K562 (cell line): ENCODE data around the gene TIMP3. TPM values are rescaled to one million over a fixed set of nuclear protein-coding genes. Genes with fewer than 3 reads are reported as not detected.

Experiments used
- ATAC-seq: fragments of 200-7000 bp; cut with Tn5 transposase; 3 replicates; pipeline ENCODE4 v1.9.1; 2020; ENCODE audit warnings: moderate library complexity
- BruUV-seq: library from RNA; stranded (reverse); fragments of 400-500 nt; replicated peaks from 2 replicates; lab custom pipeline; 2021; lab: Mats Ljungman, UMichigan
- CTCF ChIA-PET: fragments of 300-600 bp; formaldehyde crosslinking; extraction: SDS; loops from one replicate; lab custom pipeline; 2021; ENCODE audit warnings: low intra/inter-chr PET ratio; lab: Yijun Ruan, JAX
- POLR2A ChIA-PET: fragments of 300-600, 350-650 bp; sonication (Branson Sonifier 250); formaldehyde crosslinking; extraction: SDS; loops from one replicate; lab custom pipeline; 2021; ENCODE audit warnings: antibody characterized with exemption, inconsistent platforms; lab: Yijun Ruan, JAX
- DNase-seq, 4 experiments: peaks; one replicate each; pipeline versions ENCODE4 v3.0.0 to v3.0.0-alpha.2; 2011 to 2018; ENCODE audit warnings: low spot score in 3 of 4, mixed read lengths in 3 of 4; ENCODE audit errors: extremely low read depth in 1 of 4
- FAIRE-seq: peaks from 2 replicates; lab custom pipeline; 2011; peaks lifted over from hg19 to GRCh38; lab: Jason Lieb, UNC
- H2AFZ ChIP-seq: 2 replicates; pipeline ENCODE4 v1.6.0; 2011; ENCODE audit warnings: low read depth, low read length, control low read depth, inconsistent platforms
- H3K27ac ChIP-seq: fragments of 200-600 bp; 3 replicates; pipeline ENCODE4 v1.8.0; 2011; ENCODE audit warnings: low read depth, mild to moderate bottlenecking, control low read depth, inconsistent platforms, low read length, moderate library complexity, mixed read lengths; ENCODE audit errors: extremely low read depth
- H3K27me3 ChIP-seq, 2 experiments: fragments of 300-600 bp in 1 of 2; 2 replicates in 1 of 2; 3 replicates in 1 of 2; pipeline versions ENCODE4 v1.6.0 to v1.8.0; 2011; ENCODE audit warnings: inconsistent platforms in 2 of 2, low read length in 2 of 2, mild to moderate bottlenecking in 1 of 2, mixed read lengths in 1 of 2, moderate library complexity in 1 of 2; ENCODE audit not compliant: control insufficient read depth in 2 of 2, insufficient read depth in 2 of 2
- H3K36me3 ChIP-seq: fragments of 300-600 bp; 3 replicates; pipeline ENCODE4 v1.8.0; 2011; ENCODE audit warnings: mild to moderate bottlenecking, low read length, inconsistent platforms; ENCODE audit not compliant: control insufficient read depth, insufficient read depth
- H3K4me1 ChIP-seq, 2 experiments: fragments of 200-600 bp in 1 of 2; replicated peaks in 1 of 2; 2 replicates in 1 of 2; 3 replicates in 1 of 2; pipeline versions ENCODE4 v1.5.1 to v1.8.0; 2011; ENCODE audit warnings: inconsistent platforms in 2 of 2, low read length in 2 of 2, mild to moderate bottlenecking in 1 of 2, mixed read lengths in 1 of 2, moderate library complexity in 1 of 2; ENCODE audit not compliant: control insufficient read depth in 2 of 2, insufficient read depth in 2 of 2
- H3K4me2 ChIP-seq: 2 replicates; pipeline ENCODE4 v1.6.1; 2011; ENCODE audit warnings: low read length, control low read depth, inconsistent platforms, mixed read lengths; ENCODE audit not compliant: insufficient read depth
- H3K4me3 ChIP-seq: fragments of 200-600 bp; sonication (generic), shearing (Covaris generic); 2 replicates; pipeline ENCODE4 v1.5.1; 2016; ENCODE audit warnings: control low read depth, inconsistent platforms
- H3K79me2 ChIP-seq: fragments of 200-600 bp; 3 replicates; pipeline ENCODE4 v1.8.0; 2011; ENCODE audit warnings: low read length, inconsistent platforms; ENCODE audit not compliant: control insufficient read depth, insufficient read depth
- H3K9ac ChIP-seq, 2 experiments: 2 replicates each; pipeline versions ENCODE4 v1.6.0 to v1.6.1; 2011; ENCODE audit warnings: low read depth in 2 of 2, low read length in 2 of 2, control low read depth in 1 of 2, inconsistent platforms in 1 of 2, mild to moderate bottlenecking in 1 of 2, mixed read lengths in 1 of 2; ENCODE audit not compliant: insufficient read depth in 1 of 2
- H3K9me1 ChIP-seq: one replicate; pipeline ENCODE4 v1.6.0; 2011; ENCODE audit warnings: inconsistent platforms, mild to moderate bottlenecking, low read length, moderate library complexity; ENCODE audit not compliant: control insufficient read depth, insufficient read depth
- H3K9me3 ChIP-seq: replicated peaks from 2 replicates; pipeline ENCODE4 v1.5.1; 2011; ENCODE audit warnings: low read depth, low read length, inconsistent platforms; ENCODE audit not compliant: control insufficient read depth, insufficient read depth
- H4K20me1 ChIP-seq: replicated peaks from 2 replicates; pipeline ENCODE4 v1.6.1; 2011; ENCODE audit warnings: low read length, inconsistent platforms, mixed read lengths; ENCODE audit not compliant: control insufficient read depth, insufficient read depth
- BHLHE40 ChIP-seq: IDR thresholded peaks from 2 replicates; pipeline ENCODE4 v1.6.1; 2011; ENCODE audit warnings: low read length, improper control_type of control experiment
- CC2D1A ChIP-seq: fragments of 450-650 bp; IDR thresholded peaks from 2 replicates; pipeline ENCODE4 v1.6.1; 2017; ENCODE audit warnings: mild to moderate bottlenecking
- CEBPG ChIP-seq, 3 experiments: fragments of 200-800 bp in 1 of 3; sonication (Bioruptor generic) in 1 of 3; sonication (generic) in 1 of 3; formaldehyde crosslinking in 1 of 3; IDR thresholded peaks in 2 of 3; conservative IDR thresholded peaks in 1 of 3; 2 replicates each; pipeline versions ENCODE4 v1.6.1 to v1.8.0; 2016 to 2022; ENCODE audit warnings: missing compliant biosample characterization in 2 of 3, missing genetic modification characterization in 2 of 3, mild to moderate bottlenecking in 1 of 3, missing genetic modification reagents in 1 of 3
- E2F4 ChIP-seq: sonication (generic); formaldehyde crosslinking; IDR thresholded peaks from 2 replicates; pipeline ENCODE4 v1.8.0; 2022; ENCODE audit warnings: mild to moderate bottlenecking, low read depth, missing genetic modification reagents
- HCFC1 ChIP-seq: IDR thresholded peaks from 2 replicates; pipeline ENCODE4 v1.6.1; 2012; ENCODE audit warnings: low read depth, low read length, improper control_type of control experiment
- HDAC1 ChIP-seq, 2 experiments: fragments of 450-650 bp; IDR thresholded peaks; 2 replicates each; pipeline ENCODE4 v1.6.1; 2016 to 2017; ENCODE audit warnings: inconsistent platforms in 1 of 2, mild to moderate bottlenecking in 1 of 2, moderate library complexity in 1 of 2
- MEIS2 ChIP-seq: fragments of 450-650 bp; IDR thresholded peaks from 2 replicates; pipeline ENCODE4 v1.6.1; 2014; ENCODE audit warnings: mild to moderate bottlenecking; ENCODE audit not compliant: partially characterized antibody
- NEUROD1 ChIP-seq: fragments of 150-350 bp; IDR thresholded peaks from 2 replicates; pipeline ENCODE4 v1.6.1; 2014; ENCODE audit warnings: borderline replicate concordance, low read length, low read depth; ENCODE audit not compliant: partially characterized antibody
- RFX7 ChIP-seq: fragments of 250-450 bp; sonication (Bioruptor Pico); IDR thresholded peaks from 2 replicates; pipeline ENCODE4 v1.5.1; 2021; ENCODE audit warnings: mild to moderate bottlenecking
- SMARCA5 ChIP-seq: fragments of 450-650 bp; IDR thresholded peaks from 2 replicates; pipeline ENCODE4 v1.6.1; 2016
- SP2 ChIP-seq: IDR thresholded peaks from 2 replicates; pipeline ENCODE4 v1.6.1; 2011; ENCODE audit warnings: mild to moderate bottlenecking, low read depth, low read length, moderate library complexity; ENCODE audit not compliant: poor library complexity, severe bottlenecking; ENCODE audit errors: extremely low read depth
- TARDBP ChIP-seq: fragments of 450-650 bp; IDR thresholded peaks from 2 replicates; pipeline ENCODE4 v1.6.1; 2016
- TBL1XR1 ChIP-seq, 2 experiments: IDR thresholded peaks; 2 replicates each; pipeline ENCODE4 v1.6.1; 2012; ENCODE audit warnings: improper control_type of control experiment in 2 of 2, low read length in 2 of 2, mild to moderate bottlenecking in 1 of 2
- ZFPM2 ChIP-seq: fragments of 250-450 bp; sonication (Bioruptor Pico); IDR thresholded peaks from 2 replicates; pipeline ENCODE4 v1.5.1; 2022; ENCODE audit warnings: mild to moderate bottlenecking
- ZNF24 ChIP-seq: fragments of 450-650 bp; IDR thresholded peaks from 2 replicates; pipeline ENCODE4 v1.6.1; 2016
- ZNF780A ChIP-seq: fragments of 250-450 bp; sonication (Bioruptor Pico); IDR thresholded peaks from 2 replicates; pipeline ENCODE4 v1.5.0; 2021; ENCODE audit warnings: mild to moderate bottlenecking
- WGBS: fragments of 100-300 bp; shearing (Covaris generic); methylation state at CpG from one replicate; pipeline ENCODE4 v1.1.6; 2016; ENCODE audit warnings: low coverage, mixed read lengths; ENCODE audit not compliant: insufficient coverage; ENCODE audit errors: missing lambda C conversion rate; 5-methylcytosine and 5-hydroxymethylcytosine counted together
- in situ Hi-C: fragments of 300-500 bp; cut with MboI; formaldehyde crosslinking; loops from 4 replicates; pipeline ENCODE4 v1.15.0; 2018; ENCODE audit warnings: inconsistent platforms, mixed read lengths
- intact Hi-C: fragments of 100-400 bp; cut with micrococcal nuclease; formaldehyde crosslinking; loops from 2 replicates; pipeline ENCODE4 v1.14.2; 2022
- polyA plus RNA-seq, 8 experiments: library from polyadenylated mRNA; depleted of rRNA in 4 of 8; stranded (reverse) in 5 of 8; unstranded in 3 of 8; fragments of >200 nt; fragmentation: Nextera tagmentation in 2 of 8; fragmentation: Illumina TruSeq in 1 of 8; extraction: Ambion mirVana in 2 of 8; extraction: Trizol in 1 of 8; gene quantifications; 2 replicates each; pipeline versions ENCODE4 v1.2.1 to v1.2.3, GENCODE V29; 2011 to 2014; ENCODE audit warnings: inconsistent platforms in 1 of 8, missing spikeins in 1 of 8
- total RNA-seq, 7 experiments: library from RNA; depleted of rRNA in 6 of 7; stranded (reverse); fragments of >200 nt in 6 of 7; fragmentation: Illumina TruSeq in 2 of 7; extraction: Trizol in 2 of 7; gene quantifications; 2 replicates each; pipeline versions ENCODE4 v1.2.1 to v1.2.3, GENCODE V29; 2011 to 2021; ENCODE audit warnings: low replicate concordance in 1 of 7

TIMP3 gene
- total and polyA plus RNA-seq, 9 of the 15 experiments (the other 6 are each of a cell fraction or from before 2014, with no cell fraction given), result 0.07 to 0.73 (median 0.18) TPM

GRCh38 chr22:32874976-32875375 lies 73.5 kb downstream of the TIMP3 start:
- Histone ChIP-seq H3K9ac (no peak overlapping the region), H3K9me1 (no peaks in the 10 kb centered on the region), H3K4me1 (peaks cover 6 to 21% of the 10 kb centered on the region in 2 experiments; a peak in 4 of 5 replicates), H3K27me3 (no peaks in the 10 kb centered on the region), H3K4me3 (no peak overlapping the region), H3K27ac (no peak overlapping the region), H3K4me2 (no peak overlapping the region), H3K36me3 (no peaks in the 10 kb centered on the region), H3K9me3 (no peaks in the 10 kb centered on the region), H2AFZ (0 out of 2 replicates have a peak overlapping the region, but pooled peaks have one; percentile 4), H3K79me2 (no peaks in the 10 kb centered on the region), H4K20me1 (no peaks in the 10 kb centered on the region)
- no peak for ATAC-seq
- CTCF ChIA-PET, result no interaction called here
- intact Hi-C loops (no loop called here), in situ Hi-C loops (no loop called here)
- no peak for DNase-seq
- 64% methylated on average over 6 of the region's 10 CpGs for WGBS
- FAIRE-seq, result no peak
- POLR2A ChIA-PET, result interaction anchor here (0.6 kb wide), 1 partner anchor 37 kb away, joined by 3 read pairs; no protein-coding TSS in a partner anchor
- TF ChIP-seq ZFPM2 (CRISPR knock-in tag) (no peak), HDAC1 (IDR thresholded peaks at IDR 0.05) (no peak), NEUROD1 (no peak), SP2 (no peak), E2F4 (CRISPR knock-in tag) (no peak), TARDBP (no peak), ZNF24 (no peak), HCFC1 (no peak), TBL1XR1 (IDR thresholded peaks at IDR 0.05; ENCODE audit: low read length in 2 of 2) (no peak), CC2D1A (no peak), MEIS2 (no peak), ZNF780A (CRISPR knock-in tag) (no peak), BHLHE40 (no peak), SMARCA5 (no peak), RFX7 (CRISPR knock-in tag) (no peak), CEBPG (CRISPR knock-in tag; IDR thresholded peaks at IDR 0.05) (no peak), CEBPG (tag; conservative IDR thresholded peaks at IDR 0.05 in 1 of 2, IDR thresholded peaks at IDR 0.05 in 1 of 2) (no peak)
- BruUV-seq, result no TSS peak
